Dedifferentiated amniotic fluid mesenchymal stem cell (primary cell): Measurements from ENCODE around the gene BRCA1.
"Not testable (repeated sequence)": the region's sequence is repeated elsewhere in the genome, so short reads cannot be mapped to it uniquely, and the experiment has no call there.

Source experiments
- DNase-seq: peaks from one replicate; pipeline ENCODE4 v3.0.0-alpha.2; 2016; ENCODE audit errors: extremely low spot score

Gene BRCA1

GRCh38 chr17:43069368-43069898 lies 55.7 kb downstream of the BRCA1 start:
- no peak for DNase-seq

DNA sequence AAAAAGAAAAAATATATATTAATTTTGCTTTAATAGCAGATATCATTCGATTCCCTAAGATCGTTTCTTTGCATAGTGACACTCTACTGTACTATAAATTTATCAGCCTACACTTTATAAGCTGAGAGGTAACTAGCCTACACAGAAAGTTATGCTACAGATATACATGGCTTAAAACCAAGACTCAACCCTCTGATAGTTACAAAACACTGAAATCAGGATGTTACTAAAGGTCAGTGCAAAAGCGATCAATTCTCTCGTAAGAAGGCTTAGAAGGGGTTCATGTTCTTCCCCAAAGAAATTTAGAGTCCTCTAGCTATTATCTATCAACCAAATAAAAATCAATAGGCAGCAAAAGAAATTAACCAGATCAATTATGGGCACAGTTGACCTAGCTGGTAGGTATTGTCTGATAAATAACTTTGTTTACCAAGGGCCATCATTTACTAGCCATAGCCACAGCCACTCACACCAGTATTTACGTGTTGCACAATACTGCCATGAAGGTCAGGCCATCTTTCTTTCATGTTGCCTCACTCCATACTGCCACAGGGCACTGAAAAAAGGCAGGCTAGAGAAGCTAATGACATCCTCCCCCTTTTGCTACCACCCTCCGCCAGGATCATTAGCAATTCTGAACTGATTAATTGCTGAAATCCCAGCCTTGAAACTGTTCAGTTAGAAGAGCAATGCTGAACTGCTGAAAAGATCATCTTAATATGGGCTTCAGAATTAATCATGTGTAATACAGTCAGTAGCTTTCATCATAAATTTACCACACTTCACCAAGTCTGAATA lies 56.4 kb downstream of the BRCA1 start:
- no peak for DNase-seq

- DNase-seq: no peak
These were observed 62.1 kb downstream of the BRCA1 start for GRCh38 chr17:43062984-43063638.

DNA sequence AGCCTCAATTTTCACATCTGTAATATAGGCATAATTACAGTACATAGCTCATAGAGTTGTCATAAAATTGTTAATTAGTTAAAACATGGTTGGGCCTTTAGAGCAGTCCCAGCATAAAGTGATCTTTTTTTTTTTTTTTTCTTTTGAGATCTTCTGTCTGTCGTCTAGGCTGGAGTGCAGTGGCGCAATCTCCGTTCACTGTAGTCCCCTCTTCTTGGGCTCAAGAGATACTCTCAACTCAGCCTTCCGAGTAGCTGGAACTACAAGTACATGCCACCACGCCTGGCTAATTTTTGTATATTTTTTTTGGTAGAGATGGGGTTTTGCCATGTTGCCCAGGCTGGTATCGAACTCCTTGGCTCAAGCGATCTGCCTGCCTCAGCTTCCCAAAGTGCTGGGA lies 69.1 kb downstream of the BRCA1 start:
- DNase-seq: no peak

- DNase-seq: not testable (repeated sequence)
These were observed 72.2 kb downstream of the BRCA1 start for GRCh38 chr17:43053008-43053407.

DNA sequence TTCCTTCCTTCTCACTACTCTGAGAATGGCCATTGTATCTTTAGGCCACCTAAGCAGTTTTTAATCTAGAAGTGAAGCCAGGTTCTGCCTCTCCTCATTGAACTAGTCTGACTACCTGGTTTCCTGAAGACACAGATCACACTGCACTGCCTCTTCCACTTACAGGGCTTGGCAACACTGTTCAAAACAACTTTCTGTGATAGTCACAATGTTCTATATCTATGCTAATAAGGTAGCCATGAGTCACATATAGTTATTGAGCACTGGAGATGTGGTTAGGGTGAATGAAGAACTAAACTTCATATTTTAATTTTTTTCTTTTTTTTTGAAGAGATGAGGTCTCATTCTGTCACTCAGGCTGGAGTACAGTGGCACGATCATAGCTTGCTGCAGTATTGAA lies 73.2 kb downstream of the BRCA1 start:
- DNase-seq: no peak

DNA sequence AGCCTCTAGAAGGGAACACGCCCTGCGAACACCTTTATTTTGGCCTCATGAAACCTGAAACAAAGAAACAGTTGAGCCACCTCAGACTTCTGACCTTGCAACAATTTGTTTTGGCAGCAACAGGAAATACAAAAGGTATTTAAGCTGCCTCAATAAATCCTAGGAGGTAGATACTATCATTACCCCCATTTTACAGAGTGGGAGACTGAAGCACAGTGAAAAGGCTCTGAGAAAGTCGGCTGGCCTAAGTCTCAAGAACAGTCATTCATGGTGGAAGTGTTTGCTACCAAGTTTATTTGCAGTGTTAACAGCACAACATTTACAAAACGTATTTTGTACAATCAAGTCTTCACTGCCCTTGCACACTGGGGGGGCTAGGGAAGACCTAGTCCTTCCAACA lies 81.1 kb downstream of the BRCA1 start:
- DNase-seq: no peak

DNA sequence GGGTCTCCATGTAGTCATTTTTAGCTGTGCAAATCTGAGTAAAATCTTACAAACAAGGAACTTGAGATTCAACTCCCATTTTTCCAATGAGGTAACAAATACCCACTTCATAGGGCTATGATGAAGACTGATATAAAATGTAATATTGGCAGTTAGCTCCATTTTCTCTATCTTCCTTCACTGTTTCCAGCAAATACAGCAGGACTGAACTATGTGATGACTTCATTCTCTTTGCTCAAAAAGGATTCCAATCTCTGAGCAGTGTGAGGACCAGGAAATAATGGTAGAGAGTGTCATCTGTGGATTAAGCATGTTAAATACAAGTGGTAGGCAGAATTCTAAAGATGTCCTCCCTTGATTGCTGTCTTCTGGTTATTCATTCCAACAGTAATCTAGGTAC lies 81.9 kb downstream of the BRCA1 start:
- no peak for DNase-seq

- no peak for DNase-seq
These were observed 83.0 kb downstream of the BRCA1 start for GRCh38 chr17:43042025-43042628.

- DNase-seq: no peak
These were observed 84.5 kb downstream of the BRCA1 start for GRCh38 chr17:43040655-43041054.

DNA sequence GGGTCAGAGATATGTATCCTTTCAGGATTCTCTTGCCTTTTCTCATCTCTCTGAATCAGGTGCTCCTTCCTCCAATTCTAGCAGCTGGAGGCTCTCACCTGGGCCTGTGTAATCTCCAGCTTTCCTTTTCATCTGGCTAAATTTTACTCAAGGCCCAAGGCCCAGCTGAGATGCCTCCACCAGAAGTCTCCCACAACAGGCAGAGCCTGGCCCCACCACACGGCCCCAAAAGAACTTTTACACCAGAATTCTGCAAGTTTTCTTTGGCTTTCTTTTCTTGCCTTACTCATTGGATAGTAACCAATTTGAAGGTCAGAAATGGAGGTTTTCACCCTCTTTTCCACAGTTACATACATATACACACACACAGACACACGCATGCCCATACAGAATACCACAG lies 85.5 kb downstream of the BRCA1 start:
- no peak for DNase-seq

GRCh38 chr17:43034894-43035293 lies 90.3 kb downstream of the BRCA1 start:
- no peak for DNase-seq

GRCh38 chr17:43033948-43034881 lies 90.9 kb downstream of the BRCA1 start:
- no peak for DNase-seq

DNA sequence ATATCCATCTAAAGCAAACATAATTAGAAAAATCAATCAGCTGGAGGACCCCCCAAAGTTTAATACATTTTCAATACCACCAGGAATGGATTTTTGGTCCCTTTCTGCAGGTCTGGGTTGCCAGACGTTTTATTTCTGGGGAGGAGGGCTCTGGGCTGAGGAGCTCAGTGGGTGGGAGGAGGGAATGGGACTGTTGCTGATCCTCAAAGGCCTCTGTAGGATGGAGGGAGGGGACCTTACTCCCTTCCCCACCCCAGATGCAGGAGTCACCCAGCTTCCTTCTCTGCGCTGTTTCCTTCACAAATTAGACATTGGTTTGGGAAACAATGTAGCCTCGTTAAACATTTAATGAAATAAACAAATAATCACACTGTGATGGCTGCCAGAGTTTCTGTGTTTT lies 93.5 kb downstream of the BRCA1 start:
- no peak for DNase-seq

- DNase-seq: no peak
These were observed 94.9 kb downstream of the BRCA1 start for GRCh38 chr17:43030137-43030767.

DNA sequence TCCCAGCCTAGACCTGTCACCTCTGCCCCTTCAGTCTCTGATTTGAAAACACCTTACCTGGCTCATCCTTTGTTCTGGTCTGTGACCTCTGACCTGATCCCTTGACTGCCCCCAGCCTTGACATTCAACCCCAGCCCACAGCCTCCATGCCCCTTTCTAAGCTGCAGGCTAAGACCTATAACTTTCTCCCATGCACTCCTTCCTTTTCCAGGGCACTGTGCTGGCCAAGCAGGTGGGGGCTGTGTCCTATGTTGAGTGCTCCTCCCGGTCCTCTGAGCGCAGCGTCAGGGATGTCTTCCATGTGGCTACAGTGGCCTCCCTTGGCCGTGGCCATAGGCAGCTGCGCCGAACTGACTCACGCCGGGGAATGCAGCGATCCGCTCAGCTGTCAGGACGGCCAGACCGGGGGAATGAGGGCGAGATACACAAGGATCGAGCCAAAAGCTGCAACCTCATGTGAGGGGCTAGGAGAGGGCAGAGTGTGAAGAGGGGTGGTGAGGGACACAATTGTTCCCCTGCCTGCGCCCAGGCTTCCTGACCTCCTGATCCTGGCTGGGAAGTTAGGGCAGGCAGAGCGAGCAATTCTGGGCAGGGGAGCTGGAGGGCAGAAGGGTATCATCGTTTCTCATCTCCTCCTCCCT lies 96.8 kb downstream of the BRCA1 start:
- no peak for DNase-seq

DNA sequence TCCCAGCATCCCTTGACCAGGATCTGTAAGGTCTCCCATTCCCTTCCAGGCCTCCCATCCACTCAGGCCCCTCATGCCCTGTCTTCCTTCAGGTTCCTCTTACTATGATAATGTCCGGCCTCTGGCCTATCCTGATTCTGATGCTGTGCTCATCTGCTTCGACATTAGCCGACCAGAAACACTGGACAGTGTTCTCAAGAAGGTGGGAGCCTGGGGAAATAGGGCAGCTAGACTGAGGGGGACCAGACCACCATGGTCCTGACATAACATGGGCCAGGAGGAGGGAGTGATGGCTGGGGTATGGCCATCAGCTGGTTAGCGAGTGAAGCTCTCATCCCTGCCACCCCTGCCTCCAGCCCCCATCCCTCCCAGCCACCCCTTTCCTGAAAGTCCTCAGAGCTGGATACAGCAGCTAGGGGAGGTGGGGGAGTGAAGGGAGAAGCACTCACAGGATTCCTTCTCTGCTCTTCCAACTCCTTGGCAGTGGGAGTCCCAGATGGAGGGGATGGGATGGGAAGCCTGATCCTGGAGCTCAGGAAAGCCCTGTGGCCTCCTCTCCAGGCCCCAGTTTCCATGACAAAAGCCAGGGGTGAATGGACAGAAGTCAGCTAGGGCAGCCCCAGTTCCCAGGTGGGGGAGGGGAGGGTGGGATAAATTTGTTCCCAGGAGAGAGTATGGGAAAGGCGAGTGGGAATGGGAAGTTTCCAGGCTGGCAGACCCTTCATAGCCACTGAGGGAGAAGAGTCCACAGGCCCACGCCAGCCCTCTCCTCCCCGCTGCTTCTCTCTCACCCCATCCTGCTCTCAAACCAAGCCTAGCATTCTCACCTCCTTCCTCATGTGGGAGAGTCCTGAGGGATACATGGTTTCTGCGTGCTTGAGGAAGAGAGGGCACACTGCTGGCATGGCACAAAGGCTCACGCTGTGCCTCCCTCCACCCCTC lies 97.8 kb downstream of the BRCA1 start:
- DNase-seq: no peak

DNA sequence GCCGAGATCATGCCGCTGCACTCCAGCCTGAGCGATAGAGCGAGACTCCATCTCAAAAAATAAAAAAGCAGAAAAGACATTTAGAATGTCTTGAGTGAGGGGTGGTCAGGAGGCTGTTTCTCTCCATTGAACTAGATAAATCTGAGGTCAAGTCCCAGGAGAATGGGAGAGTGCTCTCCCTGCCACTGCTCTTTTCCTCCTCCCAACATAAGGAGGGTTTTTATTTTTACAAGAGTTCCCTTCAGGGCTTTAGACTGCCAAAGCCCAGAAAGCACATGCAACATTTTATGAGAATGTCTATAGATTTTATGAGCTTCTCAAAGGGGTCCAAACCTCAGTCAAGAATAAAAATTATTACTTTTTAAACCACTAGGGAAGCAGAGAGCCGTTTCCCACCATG lies 98.6 kb downstream of the BRCA1 start:
- DNase-seq: no peak

DNA sequence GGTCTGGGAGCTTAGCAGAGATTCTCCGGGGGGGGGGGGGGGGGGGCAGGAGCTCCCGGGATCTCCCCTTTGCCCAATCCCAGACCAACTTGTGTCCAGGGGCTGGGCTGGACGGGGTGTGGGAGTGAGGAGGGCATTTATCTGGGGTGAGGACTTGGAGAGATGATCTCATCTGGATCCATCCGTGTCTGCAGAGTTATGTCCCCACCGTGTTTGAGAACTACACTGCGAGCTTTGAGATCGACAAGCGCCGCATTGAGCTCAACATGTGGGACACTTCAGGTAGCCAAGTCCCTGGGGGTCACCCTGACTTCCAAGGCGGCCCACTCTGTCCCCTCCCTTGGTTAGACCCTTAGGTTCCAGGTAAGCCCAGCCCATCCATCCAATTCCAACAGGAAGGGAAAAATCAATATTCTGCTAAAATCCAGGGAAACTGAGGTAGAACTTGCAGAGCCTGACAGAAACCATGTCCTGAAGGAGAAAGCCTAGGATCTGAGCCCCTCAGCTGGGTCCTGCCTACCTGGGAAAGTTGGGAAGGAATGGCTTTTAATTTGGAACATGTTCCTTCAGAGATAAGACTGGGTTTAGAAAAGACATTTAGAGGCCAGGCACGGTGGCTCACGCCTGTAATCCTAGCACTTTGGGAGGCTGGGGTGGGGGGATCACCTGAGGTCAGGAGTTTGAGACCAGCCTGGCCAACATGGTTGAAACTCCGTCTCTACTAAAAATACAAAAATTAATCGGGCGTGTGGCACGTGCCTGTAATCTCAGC lies 99.2 kb downstream of the BRCA1 start:
- DNase-seq: no peak
